Parathyroid adenoma (tissue), 2 donors: Measurements from ENCODE around the gene GRAMD2A.

ENCODE experiments used
- H2AFZ ChIP-seq: fragments of 300-600 bp; sonication (generic); one replicate; pipeline ENCODE4 v1.7.0; 2017; ENCODE audit warnings: antibody characterized with exemption, mild to moderate bottlenecking
- H3K27ac ChIP-seq: fragments of 300-600 bp; sonication (generic); one replicate; pipeline ENCODE4 v1.7.0; 2017
- H3K27me3 ChIP-seq: fragments of 300-600 bp; sonication (generic); one replicate; pipeline ENCODE4 v1.7.0; 2017; ENCODE audit warnings: low read length; ENCODE audit not compliant: control insufficient read depth, insufficient read depth
- H3K36me3 ChIP-seq: fragments of 300-600 bp; sonication (generic); one replicate; pipeline ENCODE4 v1.7.0; 2017; ENCODE audit warnings: low read length; ENCODE audit not compliant: control insufficient read depth, insufficient read depth
- H3K4me1 ChIP-seq: fragments of 300-600 bp; sonication (generic); one replicate; pipeline ENCODE4 v1.7.0; 2017; ENCODE audit warnings: control low read depth
- H3K4me2 ChIP-seq: fragments of 300-600 bp; sonication (generic); one replicate; pipeline ENCODE4 v1.7.0; 2017; ENCODE audit warnings: low read length
- H3K4me3 ChIP-seq: fragments of 300-600 bp; sonication (generic); one replicate; pipeline ENCODE4 v1.7.0; 2017; ENCODE audit warnings: low read depth, low read length
- H3K79me2 ChIP-seq: fragments of 300-600 bp; sonication (generic); one replicate; pipeline ENCODE4 v1.7.0; 2017; ENCODE audit warnings: control low read depth
- H3K9ac ChIP-seq: fragments of 300-600 bp; sonication (generic); one replicate; pipeline ENCODE4 v1.7.0; 2017; ENCODE audit warnings: mild to moderate bottlenecking
- H3K9me3 ChIP-seq: fragments of 300-600 bp; sonication (generic); one replicate; pipeline ENCODE4 v1.7.0; 2017; ENCODE audit warnings: low read length; ENCODE audit not compliant: control insufficient read depth
- TF ChIP-seq, protein P1 (sequence below): fragments of 300-600 bp; sonication (generic); IDR thresholded peaks from one replicate; pipeline ENCODE4 v1.7.0; 2017; ENCODE audit warnings: antibody characterized with exemption, mild to moderate bottlenecking
- donor health status: primary hyperparathyroidism.

Gene GRAMD2A

DNA sequence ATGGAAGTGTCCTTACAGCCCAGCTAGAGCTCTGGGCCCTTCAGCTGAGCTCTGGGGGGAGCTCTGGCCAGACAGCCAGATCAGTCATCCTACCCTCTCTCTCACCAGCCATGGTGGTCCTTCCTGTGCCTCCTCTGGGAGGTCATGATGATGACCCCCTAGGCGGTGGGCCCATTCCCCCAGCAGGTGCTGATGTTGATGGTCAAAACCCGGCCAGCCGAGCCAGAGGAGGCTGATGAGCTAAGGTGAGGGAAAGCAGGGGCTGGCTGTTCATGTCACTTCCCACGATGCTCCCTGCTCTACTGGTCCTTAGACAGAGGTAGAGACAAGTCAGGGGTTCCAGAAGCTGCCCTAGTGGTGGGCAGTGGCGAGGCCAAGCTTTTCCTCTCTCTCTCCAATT is 35.0 kb downstream of the GRAMD2A start:
- Histone ChIP-seq H3K27me3 (no peaks in the 10 kb centered on the region), H3K4me2 (no peak overlapping the region), H2AFZ (no peak overlapping the region), H3K27ac (no peak overlapping the region), H3K36me3 (no peaks in the 10 kb centered on the region), H3K4me1 (no peaks in the 10 kb centered on the region), H3K79me2 (no peaks in the 10 kb centered on the region), H3K4me3 (no peak overlapping the region), H3K9me3 (no peaks in the 10 kb centered on the region), H3K9ac (no peak overlapping the region)
- TF ChIP-seq, protein P1, sequence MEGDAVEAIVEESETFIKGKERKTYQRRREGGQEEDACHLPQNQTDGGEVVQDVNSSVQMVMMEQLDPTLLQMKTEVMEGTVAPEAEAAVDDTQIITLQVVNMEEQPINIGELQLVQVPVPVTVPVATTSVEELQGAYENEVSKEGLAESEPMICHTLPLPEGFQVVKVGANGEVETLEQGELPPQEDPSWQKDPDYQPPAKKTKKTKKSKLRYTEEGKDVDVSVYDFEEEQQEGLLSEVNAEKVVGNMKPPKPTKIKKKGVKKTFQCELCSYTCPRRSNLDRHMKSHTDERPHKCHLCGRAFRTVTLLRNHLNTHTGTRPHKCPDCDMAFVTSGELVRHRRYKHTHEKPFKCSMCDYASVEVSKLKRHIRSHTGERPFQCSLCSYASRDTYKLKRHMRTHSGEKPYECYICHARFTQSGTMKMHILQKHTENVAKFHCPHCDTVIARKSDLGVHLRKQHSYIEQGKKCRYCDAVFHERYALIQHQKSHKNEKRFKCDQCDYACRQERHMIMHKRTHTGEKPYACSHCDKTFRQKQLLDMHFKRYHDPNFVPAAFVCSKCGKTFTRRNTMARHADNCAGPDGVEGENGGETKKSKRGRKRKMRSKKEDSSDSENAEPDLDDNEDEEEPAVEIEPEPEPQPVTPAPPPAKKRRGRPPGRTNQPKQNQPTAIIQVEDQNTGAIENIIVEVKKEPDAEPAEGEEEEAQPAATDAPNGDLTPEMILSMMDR = no peak

DNA sequence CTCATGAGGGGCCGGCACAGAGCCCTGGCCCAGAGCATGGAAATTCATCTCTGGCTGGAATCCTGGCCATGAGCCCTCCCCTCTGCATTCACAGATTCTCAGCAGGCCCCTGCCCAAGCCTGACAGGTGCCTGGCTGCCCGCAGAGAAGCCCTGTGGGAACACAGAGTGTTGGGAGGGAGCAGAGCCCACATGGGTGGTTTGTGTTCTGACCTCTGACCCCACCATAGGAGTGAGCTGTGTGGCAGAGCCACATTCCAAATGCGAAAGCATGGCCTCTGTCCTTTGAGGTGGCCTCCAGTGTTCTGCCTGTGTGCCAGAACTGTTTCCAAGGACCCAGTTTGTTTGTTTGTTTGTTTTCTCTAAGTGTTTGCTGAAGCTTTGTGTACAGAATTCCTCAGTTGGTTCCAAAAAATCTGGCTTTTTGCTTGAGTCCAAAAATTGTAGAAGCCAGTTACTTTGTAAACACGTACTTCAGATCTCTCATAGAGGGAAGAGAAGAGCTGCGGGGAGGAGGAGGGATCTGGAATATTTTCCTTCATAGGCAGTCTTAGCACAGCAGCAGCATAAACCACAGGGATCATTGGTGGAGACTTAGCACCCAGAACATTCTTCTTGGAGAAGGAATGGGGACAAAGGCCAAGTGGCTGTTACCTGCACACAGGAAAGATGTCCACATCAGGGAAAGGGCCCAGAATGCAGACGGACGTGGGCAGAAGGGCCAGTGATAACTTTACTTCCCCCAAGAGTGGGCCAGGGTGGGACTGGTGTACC is 36.0 kb downstream of the GRAMD2A start:
- no peaks in the 10 kb centered on the region for H3K4me1 ChIP-seq
- no peaks in the 10 kb centered on the region for H3K36me3 ChIP-seq
- no peaks in the 10 kb centered on the region for H3K79me2 ChIP-seq
- H3K27me3 ChIP-seq = no peaks in the 10 kb centered on the region
- H3K4me3 ChIP-seq = no peak overlapping the region
- no peaks in the 10 kb centered on the region for H3K9me3 ChIP-seq
- H3K27ac ChIP-seq = no peak overlapping the region
- no peak overlapping the region for H2AFZ ChIP-seq
- H3K9ac ChIP-seq = no peak overlapping the region
- H3K4me2 ChIP-seq = no peak overlapping the region
- TF ChIP-seq, protein P1 = no peak

DNA sequence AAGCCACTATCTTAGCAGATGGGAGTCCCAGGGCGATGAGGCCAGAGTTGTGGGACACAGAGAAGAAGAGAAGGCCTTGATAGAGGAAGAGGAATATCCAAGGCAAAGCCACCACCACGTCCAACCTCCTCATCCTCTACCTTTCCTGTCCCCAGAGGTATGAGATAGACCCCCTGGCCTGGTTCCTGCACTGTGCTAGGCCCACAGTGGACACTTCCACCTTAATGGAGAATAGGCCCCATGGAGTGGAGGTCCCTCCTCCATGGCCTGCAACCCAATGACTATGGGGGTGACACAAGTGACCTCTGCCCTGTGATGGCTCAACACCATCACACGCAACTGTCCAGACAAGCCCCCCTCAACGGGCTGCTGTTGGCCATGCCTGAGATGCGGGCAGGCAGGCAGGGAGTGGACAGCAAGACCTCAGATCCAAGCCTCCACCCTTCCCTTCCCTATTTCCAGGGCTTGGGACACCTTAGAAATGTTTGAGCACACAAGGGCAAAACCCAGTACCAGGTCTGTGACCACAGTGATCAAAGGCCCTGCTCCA is 36.8 kb downstream of the GRAMD2A start:
- Histone ChIP-seq H3K4me1 (no peaks in the 10 kb centered on the region), H3K4me3 (no peak overlapping the region), H2AFZ (no peak overlapping the region), H3K27ac (no peak overlapping the region), H3K9me3 (no peaks in the 10 kb centered on the region), H3K36me3 (no peaks in the 10 kb centered on the region), H3K27me3 (no peaks in the 10 kb centered on the region), H3K4me2 (no peak overlapping the region), H3K9ac (no peak overlapping the region), H3K79me2 (no peaks in the 10 kb centered on the region)
- TF ChIP-seq, protein P1 = no peak

DNA sequence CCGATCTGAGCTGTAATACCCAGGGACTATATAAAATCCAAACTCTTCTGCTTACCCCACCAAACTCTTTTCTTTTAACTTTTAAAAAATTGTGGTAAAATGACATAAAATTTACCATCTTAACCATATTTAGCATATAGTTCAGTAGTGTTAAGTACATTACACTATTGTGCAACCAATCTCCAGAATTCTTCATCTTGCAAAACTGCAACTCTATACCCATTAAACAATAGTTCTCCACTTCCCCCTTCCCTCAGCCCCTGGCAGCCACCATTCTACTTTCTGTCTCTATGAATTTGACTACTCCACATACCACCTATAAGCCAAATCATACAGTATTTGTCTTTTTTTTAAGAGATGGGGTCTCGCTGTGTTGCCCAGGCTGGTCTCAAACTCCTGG is 40.7 kb downstream of the GRAMD2A start:
- no peak overlapping the region for H3K27ac ChIP-seq
- peaks cover 6% of the 10 kb centered on the region for H3K4me1 ChIP-seq
- H2AFZ ChIP-seq = no peak overlapping the region
- H3K79me2 ChIP-seq = no peaks in the 10 kb centered on the region
- H3K9me3 ChIP-seq = no peaks in the 10 kb centered on the region
- H3K36me3 ChIP-seq = no peaks in the 10 kb centered on the region
- no peak overlapping the region for H3K4me2 ChIP-seq
- no peak overlapping the region for H3K4me3 ChIP-seq
- no peak overlapping the region for H3K9ac ChIP-seq
- H3K27me3 ChIP-seq = no peaks in the 10 kb centered on the region
- TF ChIP-seq, protein P1 = no peak
